Psoas muscle (tissue), 8 donors: ENCODE measurements around the gene TGM4. TPM values are rescaled to one million over a fixed set of nuclear protein-coding genes. Genes with fewer than 3 reads are reported as not detected.

ENCODE experiments used
- ATAC-seq, 4 donors: fragments of 200-7000 bp; cut with Tn5 transposase; one replicate each; pipeline ENCODE4 v1.9.1; 2020; ENCODE audit warnings: moderate library complexity in 3 of 4, mild to moderate bottlenecking in 2 of 4
- DNase-seq, 2 donors: peaks; one replicate each; pipeline ENCODE4 v3.0.0-alpha.2; 2020
- H3K27ac ChIP-seq: fragments of 200-600 bp; one replicate; pipeline ENCODE4 v1.8.0; 2022
- H3K27me3 ChIP-seq, 3 donors: fragments of 200-600 bp in 1 of 3; one replicate each; pipeline versions ENCODE4 v1.6.1 to v1.8.0; 2013 to 2022; ENCODE audit warnings: low read length in 2 of 3, mild to moderate bottlenecking in 2 of 3, moderate library complexity in 1 of 3; ENCODE audit not compliant: insufficient read depth in 3 of 3
- H3K36me3 ChIP-seq, 2 donors: fragments of 200-600 bp in 1 of 2; one replicate each; pipeline versions ENCODE4 v1.6.1 to v1.8.0; 2013 to 2022; ENCODE audit warnings: low read depth in 1 of 2, mild to moderate bottlenecking in 1 of 2, moderate library complexity in 1 of 2; ENCODE audit not compliant: insufficient read depth in 1 of 2
- H3K4me1 ChIP-seq: fragments of 200-600 bp; one replicate; pipeline ENCODE4 v1.8.0; 2022
- H3K4me3 ChIP-seq: fragments of 200-600 bp; one replicate; pipeline ENCODE4 v1.8.0; 2022; ENCODE audit warnings: mild to moderate bottlenecking
- H3K9me3 ChIP-seq: fragments of 200-600 bp; one replicate; pipeline ENCODE4 v1.8.0; 2022
- CTCF ChIP-seq: fragments of 200-600 bp; IDR thresholded peaks from one replicate; pipeline ENCODE4 v1.8.0; 2022; ENCODE audit warnings: antibody characterized with exemption
- WGBS, 3 donors: extraction: QIAGEN DNeasy Blood & Tissue Kit; methylation state at CpG; one replicate each; pipeline versions ENCODE4 v1.1.6 to v1.1.7; 2013; 5-methylcytosine and 5-hydroxymethylcytosine counted together
- intact Hi-C, 2 donors: fragments of 100-400 bp; cut with DNase I; formaldehyde crosslinking; loops; one replicate each; pipeline versions ENCODE4 v1.11.0 to v1.14.2; 2022
- polyA plus RNA-seq, 3 donors: library from polyadenylated mRNA; stranded (reverse); fragments of 200-250 nt; gene quantifications; one replicate each; pipeline ENCODE4 v1.2.3, GENCODE V29; 2013
- total RNA-seq, 4 donors: library from RNA; stranded (reverse); fragmentation: NEBNext Ultra II Directional in 2 of 4; extraction: Animal tissue kit (Norgen Biotek cat#: 25700) in 2 of 4; gene quantifications; one replicate each; pipeline versions ENCODE4 v1.2.1 to v1.2.4, GENCODE V29; 2021 to 2023
- donor health status: healthy with polysubstance abuse.
- donor health status: DM: no; HTN: no; CAD: no; lungs with moderate emphysema.
- donor health status: Bipolar disorder and iron deficiency.
- donor health status: healthy.
- donor health status: DM: yes; HTN: yes; CAD: no.
- donor health status: DM: no; HTN: no; CAD: no.
- donor health status: DM: no; HTN: no; CAD: no.
- donor health status: DM: yes; HTN: yes; CAD: no.

TGM4 gene
- total and polyA plus RNA-seq, 7 donors = not detected

- WGBS, 3 donors = 88 to 98% (median 97%) methylated on average over 2 of the region's 2 CpGs
- TF ChIP-seq CTCF = no peak
- no peak overlapping the region for H3K4me3 ChIP-seq
- ATAC-seq (no peak), DNase-seq (no peak)
- H3K27me3 ChIP-seq = no peaks in the 10 kb centered on the region
- H3K9me3 ChIP-seq = peaks cover 6% of the 10 kb centered on the region
- intact Hi-C loops = no loop called here
- H3K27ac ChIP-seq = no peak overlapping the region
- no peaks in the 10 kb centered on the region for H3K4me1 ChIP-seq
- H3K36me3 ChIP-seq = no peaks in the 10 kb centered on the region
Measured at GRCh38 chr3:44832965-44833364, 41.4 kb upstream of the TGM4 start.

- intact Hi-C loops = no loop called here
- H3K9me3 ChIP-seq = peaks cover 6% of the 10 kb centered on the region
- no peaks in the 10 kb centered on the region for H3K27me3 ChIP-seq
- 89 to 95% (median 94%) methylated on average over 7 of the region's 7 CpGs for WGBS, 3 donors
- ATAC-seq = no peak
- DNase-seq = no peak
- no peaks in the 10 kb centered on the region for H3K4me1 ChIP-seq
- no peak overlapping the region for H3K27ac ChIP-seq
- TF ChIP-seq CTCF = no peak
- no peak overlapping the region for H3K4me3 ChIP-seq
- no peaks in the 10 kb centered on the region for H3K36me3 ChIP-seq
Measured at GRCh38 chr3:44833394-44833793, 41.0 kb upstream of the TGM4 start.

GRCh38 chr3:44835684-44836083 is 38.7 kb upstream of the TGM4 start:
- Histone ChIP-seq H3K27me3 (no peaks in the 10 kb centered on the region), H3K36me3 (no peaks in the 10 kb centered on the region), H3K9me3 (peaks cover 6% of the 10 kb centered on the region), H3K4me1 (no peaks in the 10 kb centered on the region), H3K4me3 (no peak overlapping the region), H3K27ac (no peak overlapping the region)
- TF ChIP-seq CTCF = no peak
- ATAC-seq (no peak), DNase-seq (no peak)
- WGBS, 3 donors = 97 to 99% (median 97%) methylated on average over 3 of the region's 3 CpGs
- intact Hi-C loops = no loop called here

- Histone ChIP-seq H3K4me1 (no peaks in the 10 kb centered on the region), H3K36me3 (no peaks in the 10 kb centered on the region), H3K9me3 (no peaks in the 10 kb centered on the region), H3K27me3 (no peaks in the 10 kb centered on the region), H3K4me3 (no peak overlapping the region), H3K27ac (no peak overlapping the region)
- no peak for DNase-seq
- TF ChIP-seq CTCF = no peak
- WGBS, 3 donors = 75 to 88% (median 79%) methylated on average over 2 of the region's 2 CpGs
- intact Hi-C loops = no loop called here
- ATAC-seq = no peak
Measured at GRCh38 chr3:44842376-44842775, 32.0 kb upstream of the TGM4 start.
